ENCODE results near the gene STARD7. TPM values are rescaled to one million over a fixed set of nuclear protein-coding genes. Genes with fewer than 3 reads are reported as not detected.

Gene STARD7
- total RNA-seq, 4 donors from 2014 or later: 77.3 to 111 (median 85.0) TPM

GRCh38 chr2:96198921-96199320 is 9.7 kb downstream of the STARD7 start:
- no peak overlapping the region for H3K4me3 ChIP-seq

GRCh38 chr2:96197546-96198255 is 10.9 kb downstream of the STARD7 start:
- H3K9me3 ChIP-seq: no peaks in the 10 kb centered on the region
- H3K4me1 ChIP-seq: peaks cover 0 to 57% (median 32%) of the 10 kb centered on the region in 4 donors
- WGBS, 2 donors: 91 to 93% methylated on average over 5 of the region's 5 CpGs
- peaks cover under 1 to 27% (median 4%) of the 10 kb centered on the region in 3 donors for H3K36me3 ChIP-seq
- H3K4me3 ChIP-seq: no peak overlapping the region
- H3K27me3 ChIP-seq: no peaks in the 10 kb centered on the region
- H3K27ac ChIP-seq: no peak overlapping the region
- TF ChIP-seq EP300 (IDR thresholded peaks at IDR 0.05) (no peak), POLR2A (IDR thresholded peaks at IDR 0.05) (no peak), CTCF (IDR thresholded peaks at IDR 0.05) (no peak)
- no peak for DNase-seq (ENCODE audit: low spot score in 2 of 2)

More at GRCh38 chr2:96198921-96199320, 9.7 kb downstream of the STARD7 start:
- no peak overlapping the region for H3K27ac ChIP-seq
- peaks cover 0 to 15% (median 4%) of the 10 kb centered on the region in 3 donors for H3K36me3 ChIP-seq
- no peaks in the 10 kb centered on the region for H3K27me3 ChIP-seq
- peaks cover 0 to 69% (median 44%) of the 10 kb centered on the region in 4 donors for H3K4me1 ChIP-seq
- TF ChIP-seq CTCF (IDR thresholded peaks at IDR 0.05) (no peak), EP300 (IDR thresholded peaks at IDR 0.05) (no peak), POLR2A (IDR thresholded peaks at IDR 0.05) (no peak)
- 93% methylated on average over 2 of the region's 2 CpGs for WGBS, 2 donors
- H3K9me3 ChIP-seq: no peaks in the 10 kb centered on the region
- DNase-seq (ENCODE audit: low spot score in 2 of 2): no peak

- DNase-seq (ENCODE audit: low spot score in 2 of 2): no peak
- Histone ChIP-seq H3K27me3 (no peaks in the 10 kb centered on the region), H3K36me3 (peaks cover 5 to 49% (median 14%) of the 10 kb centered on the region in 3 donors), H3K4me1 (peaks cover 0 to 35% (median 18%) of the 10 kb centered on the region in 4 donors), H3K4me3 (no peak overlapping the region), H3K9me3 (no peaks in the 10 kb centered on the region), H3K27ac (no peak overlapping the region)
- TF ChIP-seq POLR2A (IDR thresholded peaks at IDR 0.05) (no peak), CTCF (IDR thresholded peaks at IDR 0.05) (no peak), EP300 (IDR thresholded peaks at IDR 0.05) (no peak)
- WGBS, 2 donors: 82 to 83% methylated on average over 10 of the region's 10 CpGs
These were observed 13.1 kb downstream of the STARD7 start for GRCh38 chr2:96195410-96196066.

- WGBS, 2 donors: 93 to 95% methylated on average over 11 of the region's 11 CpGs
- Histone ChIP-seq H3K36me3 (peaks cover 5 to 82% (median 18%) of the 10 kb centered on the region in 3 donors), H3K27me3 (no peaks in the 10 kb centered on the region), H3K4me1 (peaks cover 0 to 12% (median 0%) of the 10 kb centered on the region in 4 donors), H3K9me3 (no peaks in the 10 kb centered on the region), H3K4me3 (no peak overlapping the region), H3K27ac (no peak overlapping the region)
- TF ChIP-seq CTCF (IDR thresholded peaks at IDR 0.05) (no peak), EP300 (IDR thresholded peaks at IDR 0.05) (no peak), POLR2A (IDR thresholded peaks at IDR 0.05) (no peak)
- DNase-seq (ENCODE audit: low spot score in 2 of 2): no peak
These were observed 16.5 kb downstream of the STARD7 start for GRCh38 chr2:96191937-96192670.

Data from tibial nerve (tissue), 4 donors.